ENCODE data around the gene CNTN1. TPM values are rescaled to one million over a fixed set of nuclear protein-coding genes. Genes with fewer than 3 reads are reported as not detected.
"Not testable (repeated sequence)": the region's sequence is repeated elsewhere in the genome, so short reads cannot be mapped to it uniquely, and the experiment has no call there.

The CNTN1 gene
- total RNA-seq, 1 donor: 1.7 TPM

GRCh38 chr12:40734276-40734675 lies 42.0 kb downstream of the CNTN1 start:
- TF ChIP-seq CTCF (IDR thresholded peaks at IDR 0.05; ENCODE audit: insufficient read depth, low read depth, low read length): no peak
- no peak for DNase-seq (ENCODE audit: low read depth)
- no peak overlapping the region for H3K4me3 ChIP-seq (ENCODE audit: low read depth, low read length)

- no peak overlapping the region for H3K4me3 ChIP-seq (ENCODE audit: low read depth, low read length)
- no peak for DNase-seq (ENCODE audit: low read depth)
- no peak for TF ChIP-seq CTCF (IDR thresholded peaks at IDR 0.05; ENCODE audit: insufficient read depth, low read depth, low read length)
These were observed 43.5 kb downstream of the CNTN1 start for GRCh38 chr12:40735551-40736230.

GRCh38 chr12:40737416-40737815 lies 45.2 kb downstream of the CNTN1 start:
- not testable (repeated sequence) for H3K4me3 ChIP-seq (ENCODE audit: low read depth, low read length); DNase-seq (ENCODE audit: low read depth)

- no peak overlapping the region for H3K4me3 ChIP-seq (ENCODE audit: low read depth, low read length)
- no peak for TF ChIP-seq CTCF (IDR thresholded peaks at IDR 0.05; ENCODE audit: insufficient read depth, low read depth, low read length)
- no peak for DNase-seq (ENCODE audit: low read depth)
These were observed 46.6 kb downstream of the CNTN1 start for GRCh38 chr12:40738856-40739255.

GRCh38 chr12:40742041-40742440 lies 49.8 kb downstream of the CNTN1 start:
- no peak overlapping the region for H3K4me3 ChIP-seq (ENCODE audit: low read depth, low read length)
- no peak for DNase-seq (ENCODE audit: low read depth)
- TF ChIP-seq CTCF (IDR thresholded peaks at IDR 0.05; ENCODE audit: insufficient read depth, low read depth, low read length): no peak

GRCh38 chr12:40745386-40745785 lies 53.1 kb downstream of the CNTN1 start:
- no peak overlapping the region for H3K4me3 ChIP-seq (ENCODE audit: low read depth, low read length)
- TF ChIP-seq CTCF (IDR thresholded peaks at IDR 0.05; ENCODE audit: insufficient read depth, low read depth, low read length): no peak
- DNase-seq (ENCODE audit: low read depth): no peak

- TF ChIP-seq CTCF (IDR thresholded peaks at IDR 0.05; ENCODE audit: insufficient read depth, low read depth, low read length): no peak
- DNase-seq (ENCODE audit: low read depth): no peak
- H3K4me3 ChIP-seq (ENCODE audit: low read depth, low read length): no peak overlapping the region
These were observed 57.6 kb downstream of the CNTN1 start for GRCh38 chr12:40749863-40750262.

Measured in fibroblast of villous mesenchyme (primary cell).